ENCODE results near the gene SUPV3L1. TPM values are rescaled to one million over a fixed set of nuclear protein-coding genes. Genes with fewer than 3 reads are reported as not detected.

SUPV3L1 gene
- total RNA-seq, result 30.4 and 34.0 TPM in 2 replicates

GRCh38 chr10:69179743-69180524, at the start of gene SUPV3L1:
TSS of gene SUPV3L1 (plus strand) at chr10:69180234. CDS start at chr10:69180292, 58 bp downstream.

DNA sequence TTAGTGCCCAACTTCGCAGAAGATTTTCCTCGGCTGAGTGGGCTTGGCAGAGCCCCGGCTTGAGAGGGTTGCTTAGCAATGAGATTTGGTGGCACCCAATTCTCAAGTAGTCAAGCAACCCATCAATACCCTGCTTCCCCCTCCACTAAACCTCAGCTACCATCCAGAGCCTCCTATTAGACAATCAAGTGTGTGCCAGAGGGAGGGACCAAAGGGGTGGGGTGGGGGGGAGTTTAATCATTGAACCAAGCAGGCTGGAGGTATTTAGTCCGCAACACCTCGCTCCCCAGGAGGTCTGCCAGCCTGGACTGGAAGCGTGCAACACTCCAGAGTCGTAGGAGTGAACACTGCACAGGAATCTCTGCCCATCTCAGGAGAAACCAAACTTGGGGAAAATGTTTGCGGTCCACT, 40.0 kb downstream of the SUPV3L1 start, which contains the start of gene HKDC1:
Gene HKDC1, plus strand, starts transcription at position 292 of the 411 bp plus-strand sequence. Its CDS starts 104 bp downstream, at position 396.

Other genes starting within 250 kb of the SUPV3L1 start
- gene DDX21, start 224.1 kb upstream of the SUPV3L1 start, total RNA-seq, result 205 and 209 TPM in 2 replicates
- gene KIFBP, start 191.4 kb upstream of the SUPV3L1 start, total RNA-seq, result 70.1 and 71.8 TPM in 2 replicates
- gene SRGN, start 92.1 kb upstream of the SUPV3L1 start, total RNA-seq, result 1,513 and 1,576 TPM in 2 replicates
- 59.0 and 66.0 TPM in 2 replicates for gene VPS26A, start 56.1 kb upstream of the SUPV3L1 start, total RNA-seq
- gene HKDC1, start 40.1 kb downstream of the SUPV3L1 start, total RNA-seq, result 0.93 TPM in 1 of 2 replicates, not detected in the other
- gene HK1, start 98.3 kb downstream of the SUPV3L1 start, total RNA-seq, result 128 and 134 TPM in 2 replicates
- 0.13 TPM in 1 of 2 replicates, not detected in the other for gene TACR2, start 236.7 kb downstream of the SUPV3L1 start, total RNA-seq